ENCODE data around the gene MED23.
A peak's percentile ranks its signal among the peaks of the same experiment; 100 is the strongest.

Gene MED23

GRCh38 chr6:131600716-131601115 lies 27.3 kb downstream of the MED23 start:
- H3K4me3 ChIP-seq (replicated peaks; ENCODE audit: low read depth, low read length): no peak overlapping the region
- TF ChIP-seq CTCF (IDR thresholded peaks at IDR 0.05; ENCODE audit: insufficient read depth, low read length, poor library complexity, severe bottlenecking): no peak
- peaks cover 2% of the 10 kb centered on the region for H3K36me3 ChIP-seq (ENCODE audit: control insufficient read depth, insufficient read depth, low read length)
- no peak for DNase-seq (ENCODE audit: extremely low read depth, insufficient read length)
- H3K27me3 ChIP-seq (replicated peaks; ENCODE audit: control insufficient read depth, insufficient read depth, low read length): no peaks in the 10 kb centered on the region

GRCh38 chr6:131597446-131597845 lies 30.6 kb downstream of the MED23 start:
- no peak for DNase-seq (ENCODE audit: extremely low read depth, insufficient read length)
- no peaks in the 10 kb centered on the region for H3K27me3 ChIP-seq (replicated peaks; ENCODE audit: control insufficient read depth, insufficient read depth, low read length)
- H3K4me3 ChIP-seq (replicated peaks; ENCODE audit: low read depth, low read length): no peak overlapping the region
- peaks cover 5% of the 10 kb centered on the region for H3K36me3 ChIP-seq (ENCODE audit: control insufficient read depth, insufficient read depth, low read length)
- peak; percentile 34 for TF ChIP-seq CTCF (IDR thresholded peaks at IDR 0.05; ENCODE audit: insufficient read depth, low read length, poor library complexity, severe bottlenecking)

GRCh38 chr6:131594074-131594473 lies 34.0 kb downstream of the MED23 start:
- H3K36me3 ChIP-seq (ENCODE audit: control insufficient read depth, insufficient read depth, low read length): peaks cover 5% of the 10 kb centered on the region
- no peak overlapping the region for H3K4me3 ChIP-seq (replicated peaks; ENCODE audit: low read depth, low read length)
- TF ChIP-seq CTCF (IDR thresholded peaks at IDR 0.05; ENCODE audit: insufficient read depth, low read length, poor library complexity, severe bottlenecking): no peak
- no peak for DNase-seq (ENCODE audit: extremely low read depth, insufficient read length)
- H3K27me3 ChIP-seq (replicated peaks; ENCODE audit: control insufficient read depth, insufficient read depth, low read length): no peaks in the 10 kb centered on the region

GRCh38 chr6:131592935-131593334 lies 35.1 kb downstream of the MED23 start:
- no peak for DNase-seq (ENCODE audit: extremely low read depth, insufficient read length)
- Histone ChIP-seq H3K36me3 (ENCODE audit: control insufficient read depth, insufficient read depth, low read length) (peaks cover 5% of the 10 kb centered on the region), H3K4me3 (replicated peaks; ENCODE audit: low read depth, low read length) (no peak overlapping the region), H3K27me3 (replicated peaks; ENCODE audit: control insufficient read depth, insufficient read depth, low read length) (no peaks in the 10 kb centered on the region)
- TF ChIP-seq CTCF (IDR thresholded peaks at IDR 0.05; ENCODE audit: insufficient read depth, low read length, poor library complexity, severe bottlenecking): no peak

GRCh38 chr6:131588643-131589042 lies 39.4 kb downstream of the MED23 start:
- DNase-seq (ENCODE audit: extremely low read depth, insufficient read length): no peak
- H3K27me3 ChIP-seq (replicated peaks; ENCODE audit: control insufficient read depth, insufficient read depth, low read length): no peaks in the 10 kb centered on the region
- peaks cover 6% of the 10 kb centered on the region for H3K36me3 ChIP-seq (ENCODE audit: control insufficient read depth, insufficient read depth, low read length)
- no peak overlapping the region for H3K4me3 ChIP-seq (replicated peaks; ENCODE audit: low read depth, low read length)
- no peak for TF ChIP-seq CTCF (IDR thresholded peaks at IDR 0.05; ENCODE audit: insufficient read depth, low read length, poor library complexity, severe bottlenecking)

GRCh38 chr6:131587909-131588308 lies 40.1 kb downstream of the MED23 start:
- no peak for TF ChIP-seq CTCF (IDR thresholded peaks at IDR 0.05; ENCODE audit: insufficient read depth, low read length, poor library complexity, severe bottlenecking)
- DNase-seq (ENCODE audit: extremely low read depth, insufficient read length): no peak
- peaks cover 6% of the 10 kb centered on the region for H3K36me3 ChIP-seq (ENCODE audit: control insufficient read depth, insufficient read depth, low read length)
- no peak overlapping the region for H3K4me3 ChIP-seq (replicated peaks; ENCODE audit: low read depth, low read length)
- no peaks in the 10 kb centered on the region for H3K27me3 ChIP-seq (replicated peaks; ENCODE audit: control insufficient read depth, insufficient read depth, low read length)
